Endodermal cell (in vitro differentiated cells): ENCODE measurements around the gene KRTAP5-8. TPM values are rescaled to one million over a fixed set of nuclear protein-coding genes. Genes with fewer than 3 reads are reported as not detected.

Experiments
- DNase-seq: peaks from one replicate; pipeline ENCODE4 v3.0.0-alpha.2; 2017
- H3K27ac ChIP-seq: 2 replicates; pipeline ENCODE4 v1.5.1; 2013; ENCODE audit warnings: mild to moderate bottlenecking, low read depth, low read length, moderate library complexity
- H3K27me3 ChIP-seq: 2 replicates; pipeline ENCODE4 v1.6.1; 2013; ENCODE audit warnings: mild to moderate bottlenecking, low read length, moderate library complexity; ENCODE audit not compliant: insufficient read depth, control insufficient read depth, poor library complexity, severe bottlenecking
- H3K36me3 ChIP-seq: 2 replicates; pipeline ENCODE4 v1.7.0; 2013; ENCODE audit warnings: mild to moderate bottlenecking, low read length, moderate library complexity; ENCODE audit not compliant: control insufficient read depth, insufficient read depth
- H3K4me1 ChIP-seq: one replicate; pipeline ENCODE4 v1.7.0; 2013; ENCODE audit warnings: low read length; ENCODE audit not compliant: control insufficient read depth, insufficient read depth
- H3K4me3 ChIP-seq: 2 replicates; pipeline ENCODE4 v1.5.1; 2013; ENCODE audit warnings: mild to moderate bottlenecking, low read length, moderate library complexity
- H3K9ac ChIP-seq: 2 replicates; pipeline ENCODE4 v1.6.1; 2013; ENCODE audit warnings: mild to moderate bottlenecking, low read length, moderate library complexity; ENCODE audit not compliant: poor library complexity, severe bottlenecking; ENCODE audit errors: extremely low read depth
- H3K9me3 ChIP-seq: 2 replicates; pipeline ENCODE4 v1.6.1; 2013; ENCODE audit warnings: mild to moderate bottlenecking, low read length, moderate library complexity; ENCODE audit not compliant: control insufficient read depth
- H3K27ac Mint-ChIP-seq: 2 replicates; pipeline ENCODE4 v1.8.0; 2020; ENCODE audit warnings: mixed read lengths
- H3K27me3 Mint-ChIP-seq: 2 replicates; pipeline ENCODE4 v1.8.0; 2021; ENCODE audit warnings: mild to moderate bottlenecking, mixed read lengths; ENCODE audit not compliant: insufficient read depth
- H3K36me3 Mint-ChIP-seq: 2 replicates; pipeline ENCODE4 v1.8.0; 2020; ENCODE audit warnings: low read depth, mixed read lengths
- H3K4me1 Mint-ChIP-seq: 2 replicates; pipeline ENCODE4 v1.8.0; 2020; ENCODE audit warnings: mixed read lengths
- H3K4me3 Mint-ChIP-seq: 2 replicates; pipeline ENCODE4 v1.8.0; 2020; ENCODE audit warnings: mild to moderate bottlenecking, moderate library complexity, mixed read lengths
- H3K9me3 Mint-ChIP-seq: 2 replicates; pipeline ENCODE4 v1.8.0; 2020; ENCODE audit warnings: mild to moderate bottlenecking, mixed read lengths
- CTCF ChIP-seq: fragments of 200-600 bp; sonication (generic); conservative IDR thresholded peaks from 2 replicates; pipeline ENCODE4 v1.5.0; 2021; ENCODE audit warnings: antibody characterized with exemption, mild to moderate bottlenecking
- WGBS, 2 experiments: methylation state at CpG; one replicate each; pipeline versions ENCODE4 v1.1.5 to v1.1.7; 2013; ENCODE audit warnings: missing lambda C conversion rate in 2 of 2, mixed read lengths in 1 of 2; ENCODE audit not compliant: insufficient coverage in 1 of 2, insufficient read length in 1 of 2; 5-methylcytosine and 5-hydroxymethylcytosine counted together
- total RNA-seq, 2 donors: library from RNA; stranded (reverse); fragmentation: NEBNext Ultra II Directional in 1 of 2; extraction: Animal tissue kit (Norgen Biotek cat#: 25700) in 1 of 2; gene quantifications; 2 replicates in 1 of 2; 3 replicates in 1 of 2; pipeline ENCODE4 v1.2.1, GENCODE V29; 2021

Gene KRTAP5-8
- total RNA-seq, 2 donors from 2014 or later, result not detected

- no peak overlapping the region for H3K4me3 Mint-ChIP-seq
- H3K9me3 Mint-ChIP-seq, result peaks cover 4% of the 10 kb centered on the region
- Histone ChIP-seq H3K36me3 (no peaks in the 10 kb centered on the region), H3K27me3 (no peaks in the 10 kb centered on the region), H3K9ac (no peak overlapping the region), H3K4me3 (no peak overlapping the region), H3K27ac (no peak overlapping the region), H3K4me1 (no peaks in the 10 kb centered on the region), H3K9me3 (no peaks in the 10 kb centered on the region)
- 100% methylated on average over 1 of the region's 1 CpG; no CpG with 5 or more reads in 1 of the 2 experiments for WGBS, 2 experiments
- no peak for DNase-seq
- no peak overlapping the region for H3K27ac Mint-ChIP-seq
- TF ChIP-seq CTCF, result no peak
- H3K36me3 Mint-ChIP-seq, result no peaks in the 10 kb centered on the region
- peaks cover 28% of the 10 kb centered on the region for H3K27me3 Mint-ChIP-seq
- H3K4me1 Mint-ChIP-seq, result no peaks in the 10 kb centered on the region
Observed at GRCh38 chr11:71551711-71552110, 13.9 kb downstream of the KRTAP5-8 start.

- H3K4me3 Mint-ChIP-seq, result no peak overlapping the region
- WGBS, 2 experiments, result 89 to 95% methylated on average over 3 to 6 of the region's 6 CpGs
- H3K9me3 Mint-ChIP-seq, result peaks cover 28% of the 10 kb centered on the region
- TF ChIP-seq CTCF, result no peak
- no peaks in the 10 kb centered on the region for H3K27me3 ChIP-seq
- peaks cover 15% of the 10 kb centered on the region for H3K9me3 ChIP-seq
- peaks cover 8% of the 10 kb centered on the region for H3K27me3 Mint-ChIP-seq
- no peak overlapping the region for H3K27ac Mint-ChIP-seq
- H3K4me1 Mint-ChIP-seq, result no peaks in the 10 kb centered on the region
- no peaks in the 10 kb centered on the region for H3K4me1 ChIP-seq
- H3K36me3 ChIP-seq, result no peaks in the 10 kb centered on the region
- H3K9ac ChIP-seq, result no peak overlapping the region
- no peak for DNase-seq
- peaks cover 3% of the 10 kb centered on the region for H3K36me3 Mint-ChIP-seq
- H3K27ac ChIP-seq, result no peak overlapping the region
- H3K4me3 ChIP-seq, result no peak overlapping the region
Observed at GRCh38 chr11:71554996-71555395, 17.2 kb downstream of the KRTAP5-8 start.

- no peak overlapping the region for H3K9ac ChIP-seq
- H3K27me3 ChIP-seq, result no peaks in the 10 kb centered on the region
- H3K4me3 ChIP-seq, result no peak overlapping the region
- Mint-ChIP-seq H3K36me3 (peaks cover 3% of the 10 kb centered on the region), H3K4me1 (no peaks in the 10 kb centered on the region), H3K4me3 (no peak overlapping the region), H3K27me3 (peaks cover 3% of the 10 kb centered on the region), H3K9me3 (peaks cover 32% of the 10 kb centered on the region), H3K27ac (no peak overlapping the region)
- no peaks in the 10 kb centered on the region for H3K36me3 ChIP-seq
- no peak for TF ChIP-seq CTCF
- 92 to 100% methylated on average over 4 to 11 of the region's 11 CpGs for WGBS, 2 experiments
- H3K9me3 ChIP-seq, result peaks cover 19% of the 10 kb centered on the region
- no peak for DNase-seq
- no peaks in the 10 kb centered on the region for H3K4me1 ChIP-seq
- H3K27ac ChIP-seq, result no peak overlapping the region
Observed at GRCh38 chr11:71555508-71555907, 17.7 kb downstream of the KRTAP5-8 start.
